GM12878 (cell line): ENCODE measurements around the gene ATP6V0D1. TPM values are rescaled to one million over a fixed set of nuclear protein-coding genes. Genes with fewer than 3 reads are reported as not detected.

Experiments
- ATAC-seq: fragments of 200-7000 bp; cut with Tn5 transposase; 3 replicates; pipeline ENCODE4 v1.9.1; 2020; ENCODE audit warnings: mild to moderate bottlenecking, moderate library complexity
- BruUV-seq: library from RNA; stranded (reverse); fragments of 400-500 nt; replicated peaks from 2 replicates; lab custom pipeline; 2021; lab: Mats Ljungman, UMichigan
- CTCF ChIA-PET: fragments of 300-600 bp; sonication (Branson Sonifier 250); formaldehyde crosslinking; extraction: SDS; loops from one replicate; lab custom pipeline; 2021; ENCODE audit warnings: inconsistent platforms; lab: Yijun Ruan, JAX
- POLR2A ChIA-PET: fragments of 350-600 bp; formaldehyde crosslinking; extraction: SDS; loops from one replicate; lab custom pipeline; 2021; ENCODE audit warnings: inconsistent platforms; lab: Charles Lee
- RAD21 ChIA-PET: fragments of 300-600 bp; sonication (Branson Sonifier 250); formaldehyde crosslinking; loops from one replicate; lab custom pipeline; 2023; ENCODE audit warnings: antibody characterized with exemption; ENCODE audit not compliant: unreplicated experiment; lab: Charles Lee
- SMC1A ChIA-PET: fragments of 300-600 bp; sonication (Branson Sonifier 250); formaldehyde crosslinking; loops from one replicate; lab custom pipeline; 2023; ENCODE audit not compliant: unreplicated experiment, uncharacterized antibody; lab: Charles Lee
- DNase-seq: peaks from one replicate; pipeline ENCODE4 v3.0.0-alpha.2; 2011; ENCODE audit warnings: low read depth, low spot score
- FAIRE-seq: peaks from 3 replicates; lab custom pipeline; 2011; peaks lifted over from hg19 to GRCh38; lab: Jason Lieb, UNC
- H2AFZ ChIP-seq: 2 replicates; pipeline ENCODE4 v1.6.0; 2011; ENCODE audit warnings: low read depth, low read length, control low read depth; ENCODE audit not compliant: control insufficient read depth
- H3K27ac ChIP-seq: 2 replicates; pipeline ENCODE4 v1.5.1; 2011; ENCODE audit warnings: control low read depth; ENCODE audit not compliant: control insufficient read depth, insufficient read depth
- H3K27me3 ChIP-seq, 2 experiments: replicated peaks in 1 of 2; 2 replicates each; pipeline versions ENCODE4 v1.6.0 to v1.6.1; 2011; ENCODE audit warnings: low read length in 1 of 2; ENCODE audit not compliant: control insufficient read depth in 2 of 2, insufficient read depth in 2 of 2
- H3K36me3 ChIP-seq, 2 experiments: 2 replicates each; pipeline ENCODE4 v1.5.1; 2011; ENCODE audit warnings: low read length in 1 of 2; ENCODE audit not compliant: control insufficient read depth in 2 of 2, insufficient read depth in 2 of 2
- H3K4me1 ChIP-seq: 2 replicates; pipeline ENCODE4 v1.6.1; 2011; ENCODE audit warnings: mild to moderate bottlenecking, low read length, moderate library complexity, mixed read lengths; ENCODE audit not compliant: control insufficient read depth, insufficient read depth
- H3K4me2 ChIP-seq: 2 replicates; pipeline ENCODE4 v1.6.0; 2011; ENCODE audit warnings: control low read depth; ENCODE audit not compliant: control insufficient read depth, insufficient read depth
- H3K4me3 ChIP-seq: fragments of 200-600 bp; sonication (generic); 2 replicates; pipeline ENCODE4 v1.5.1; 2016
- H3K79me2 ChIP-seq: 2 replicates; pipeline ENCODE4 v1.6.0; 2011; ENCODE audit warnings: low read length; ENCODE audit not compliant: control insufficient read depth, insufficient read depth
- H3K9ac ChIP-seq: 2 replicates; pipeline ENCODE4 v1.8.0; 2011; ENCODE audit warnings: low read length, control low read depth, mixed read lengths; ENCODE audit not compliant: control insufficient read depth, insufficient read depth
- H3K9me3 ChIP-seq: replicated peaks from 3 replicates; pipeline ENCODE4 v1.5.1; 2011; ENCODE audit warnings: mild to moderate bottlenecking, low read length; ENCODE audit not compliant: control insufficient read depth, insufficient read depth
- H4K20me1 ChIP-seq: 2 replicates; pipeline ENCODE4 v1.6.0; 2011; ENCODE audit not compliant: control insufficient read depth, insufficient read depth
- HDAC2 ChIP-seq: fragments of 200-600 bp; sonication (generic); IDR thresholded peaks from 2 replicates; pipeline ENCODE4 v1.6.1; 2017
- NFXL1 ChIP-seq: fragments of 450-650 bp; IDR thresholded peaks from 2 replicates; pipeline ENCODE4 v1.6.1; 2017; ENCODE audit warnings: antibody characterized with exemption, mild to moderate bottlenecking, borderline replicate concordance
- PBX3 ChIP-seq: IDR thresholded peaks from 2 replicates; pipeline ENCODE4 v1.6.1; 2011; ENCODE audit warnings: mild to moderate bottlenecking, low read depth, low read length, moderate library complexity; ENCODE audit not compliant: insufficient replicate concordance
- RAD21 ChIP-seq: IDR thresholded peaks from 2 replicates; pipeline ENCODE4 v1.6.1; 2011; ENCODE audit warnings: mild to moderate bottlenecking, low read depth, low read length, moderate library complexity; ENCODE audit not compliant: insufficient read depth
- RELA ChIP-seq: fragments of 450-650 bp; IDR thresholded peaks from 2 replicates; pipeline ENCODE4 v1.8.0; 2014; ENCODE audit warnings: borderline replicate concordance; ENCODE audit not compliant: partially characterized antibody
- SMAD5 ChIP-seq: IDR thresholded peaks from 2 replicates; pipeline ENCODE4 v1.6.1; 2016; ENCODE audit warnings: antibody characterized with exemption, low read depth
- SPI1 ChIP-seq: IDR thresholded peaks from 2 replicates; pipeline ENCODE4 v1.6.1; 2011; ENCODE audit warnings: low read depth, mild to moderate bottlenecking, low read length, moderate library complexity, borderline replicate concordance; ENCODE audit not compliant: insufficient read depth
- STAT3 ChIP-seq: IDR thresholded peaks from 2 replicates; pipeline ENCODE4 v1.6.1; 2011; ENCODE audit warnings: low read depth, low read length, improper control_type of control experiment
- SUZ12 ChIP-seq: fragments of 200-600 bp; sonication (generic); IDR thresholded peaks from one replicate; pipeline ENCODE4 v1.6.1; 2018; ENCODE audit warnings: antibody characterized with exemption, mild to moderate bottlenecking; ENCODE audit not compliant: unreplicated experiment
- ZBTB33 ChIP-seq: fragments of 450-650 bp; IDR thresholded peaks from 2 replicates; pipeline ENCODE4 v1.6.1; 2017; ENCODE audit warnings: mild to moderate bottlenecking
- WGBS: methylation state at CpG from one replicate; pipeline ENCODE4 v1.1.6; 2016; ENCODE audit warnings: low lambda C conversion rate; ENCODE audit not compliant: insufficient replicate concordance, insufficient coverage; ENCODE audit errors: missing lambda C conversion rate; 5-methylcytosine and 5-hydroxymethylcytosine counted together
- in situ Hi-C: fragments of 300-500 bp; cut with MboI; formaldehyde crosslinking; loops from 9 replicates; pipeline ENCODE4 v1.14.3; 2018; ENCODE audit warnings: mixed read lengths
- intact Hi-C: fragments of 100-400 bp; cut with micrococcal nuclease; formaldehyde crosslinking; loops from one replicate; pipeline ENCODE4 v1.14.2; 2022; ENCODE audit not compliant: unreplicated experiment
- polyA plus RNA-seq, 11 experiments: library from polyadenylated mRNA; depleted of rRNA in 4 of 11; unstranded in 6 of 11; stranded (reverse) in 5 of 11; fragments of >200 nt; fragmentation: Nextera tagmentation in 4 of 11; fragmentation: Illumina TruSeq in 1 of 11; extraction: Ambion mirVana in 4 of 11; extraction: Trizol in 1 of 11; gene quantifications; 1 replicate in 1 of 11; 2 replicates in 10 of 11; pipeline versions ENCODE4 v1.2.1 to v1.2.3, GENCODE V29; 2011 to 2016; ENCODE audit warnings: inconsistent platforms in 2 of 11, missing spikeins in 2 of 11, low read depth in 1 of 11
- total RNA-seq, 4 experiments: library from RNA; depleted of rRNA in 3 of 4; stranded (reverse); fragments of >200 nt in 3 of 4; fragmentation: Illumina TruSeq in 1 of 4; extraction: Trizol in 1 of 4; gene quantifications; 2 replicates each; pipeline versions ENCODE4 v1.2.1 to v1.2.3, GENCODE V29; 2013 to 2021
- TF ChIP-seq, protein P1 (sequence below): fragments of 450-650 bp; conservative IDR thresholded peaks from 2 replicates; pipeline ENCODE4 v1.6.1; 2017; ENCODE audit warnings: mild to moderate bottlenecking, moderate library complexity
- TF ChIP-seq, protein P2 (sequence below): IDR thresholded peaks from 2 replicates; pipeline ENCODE4 v1.6.1; 2011; ENCODE audit warnings: borderline replicate concordance, low read depth, mild to moderate bottlenecking, moderate library complexity, mixed read lengths, low read length; ENCODE audit not compliant: insufficient read depth; ENCODE audit errors: extremely low read length

ATP6V0D1 gene
- total and polyA plus RNA-seq, 10 of the 15 experiments (the other 5 are each of a cell fraction or from before 2014, with no cell fraction given) = 28.1 to 141 (median 70.3) TPM

DNA sequence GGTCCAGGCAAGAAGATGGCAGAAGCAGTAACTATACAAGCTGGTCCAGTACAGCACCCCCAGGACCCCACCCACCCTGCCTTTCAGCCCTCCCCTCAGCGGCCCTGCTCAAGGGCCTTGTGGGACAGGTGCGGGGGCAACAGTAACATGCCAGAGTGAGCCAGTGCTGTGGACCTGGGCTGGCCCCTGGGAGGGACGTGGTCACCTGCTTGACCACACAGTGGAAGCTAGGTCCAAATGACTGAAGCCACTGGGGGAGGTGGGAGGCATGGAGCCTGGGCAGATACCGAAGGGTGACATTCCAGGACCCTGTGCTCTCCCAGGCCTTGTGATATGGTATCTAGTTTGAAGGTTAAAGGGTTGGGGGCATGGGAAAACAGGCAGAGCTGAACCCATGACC is 17.3 kb downstream of the ATP6V0D1 start:
- no peak overlapping the region for H3K9ac ChIP-seq
- TF ChIP-seq SMAD5 (no peak), RAD21 (no peak), SUZ12 (no peak), STAT3 (no peak), PBX3 (no peak), ZBTB33 (no peak), NFXL1 (no peak), SPI1 (no peak), HDAC2 (no peak), RELA (no peak)
- TF ChIP-seq, protein P1, sequence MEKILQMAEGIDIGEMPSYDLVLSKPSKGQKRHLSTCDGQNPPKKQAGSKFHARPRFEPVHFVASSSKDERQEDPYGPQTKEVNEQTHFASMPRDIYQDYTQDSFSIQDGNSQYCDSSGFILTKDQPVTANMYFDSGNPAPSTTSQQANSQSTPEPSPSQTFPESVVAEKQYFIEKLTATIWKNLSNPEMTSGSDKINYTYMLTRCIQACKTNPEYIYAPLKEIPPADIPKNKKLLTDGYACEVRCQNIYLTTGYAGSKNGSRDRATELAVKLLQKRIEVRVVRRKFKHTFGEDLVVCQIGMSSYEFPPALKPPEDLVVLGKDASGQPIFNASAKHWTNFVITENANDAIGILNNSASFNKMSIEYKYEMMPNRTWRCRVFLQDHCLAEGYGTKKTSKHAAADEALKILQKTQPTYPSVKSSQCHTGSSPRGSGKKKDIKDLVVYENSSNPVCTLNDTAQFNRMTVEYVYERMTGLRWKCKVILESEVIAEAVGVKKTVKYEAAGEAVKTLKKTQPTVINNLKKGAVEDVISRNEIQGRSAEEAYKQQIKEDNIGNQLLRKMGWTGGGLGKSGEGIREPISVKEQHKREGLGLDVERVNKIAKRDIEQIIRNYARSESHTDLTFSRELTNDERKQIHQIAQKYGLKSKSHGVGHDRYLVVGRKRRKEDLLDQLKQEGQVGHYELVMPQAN = no peak
- TF ChIP-seq, protein P2, sequence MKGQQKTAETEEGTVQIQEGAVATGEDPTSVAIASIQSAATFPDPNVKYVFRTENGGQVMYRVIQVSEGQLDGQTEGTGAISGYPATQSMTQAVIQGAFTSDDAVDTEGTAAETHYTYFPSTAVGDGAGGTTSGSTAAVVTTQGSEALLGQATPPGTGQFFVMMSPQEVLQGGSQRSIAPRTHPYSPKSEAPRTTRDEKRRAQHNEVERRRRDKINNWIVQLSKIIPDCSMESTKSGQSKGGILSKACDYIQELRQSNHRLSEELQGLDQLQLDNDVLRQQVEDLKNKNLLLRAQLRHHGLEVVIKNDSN = no peak
- BruUV-seq = no TSS peak

More for the DNA sequence above, 17.3 kb downstream of the ATP6V0D1 start:
- no peak overlapping the region for H3K4me2 ChIP-seq
- peaks cover 23% of the 10 kb centered on the region for H4K20me1 ChIP-seq
- H3K4me1 ChIP-seq = peaks cover 4% of the 10 kb centered on the region
- POLR2A ChIA-PET = interaction anchor here (0.7 to 1.0 kb wide), 2 partner anchors 15 to 17 kb away, joined by 3 read pairs; no protein-coding TSS in a partner anchor
- DNase-seq (no peak), FAIRE-seq (no peak), ATAC-seq (no peak)
- SMC1A ChIA-PET = interaction anchor here (0.6 to 1.4 kb wide), 5 partner anchors 18 to 306 kb away, joined by 3 to 7 read pairs (median 3); no protein-coding TSS in a partner anchor
- H3K79me2 ChIP-seq = peaks cover 14% of the 10 kb centered on the region
- no peak overlapping the region for H2AFZ ChIP-seq
- RAD21 ChIA-PET = interaction anchor here (0.8 to 3.6 kb wide), 3 partner anchors 16 to 114 kb away, joined by 3 to 31 read pairs (median 6); no protein-coding TSS in a partner anchor
- intact Hi-C loops = no loop called here
- WGBS = 92% methylated on average over 4 of the region's 4 CpGs
- in situ Hi-C loops = no loop called here
- CTCF ChIA-PET = interaction anchor here (0.6 to 8.0 kb wide), 6 partner anchors 16 to 501 kb away, joined by 3 to 81 read pairs (median 4); no protein-coding TSS in a partner anchor
- no peak overlapping the region for H3K4me3 ChIP-seq
- no peak overlapping the region for H3K27ac ChIP-seq
- H3K36me3 ChIP-seq = peaks cover 4 to 7% of the 10 kb centered on the region in 2 experiments; a peak in 3 of 4 replicates
- no peaks in the 10 kb centered on the region for H3K9me3 ChIP-seq
- H3K27me3 ChIP-seq = no peaks in the 10 kb centered on the region
